Mucosa of rectum (tissue), 2 donors: ENCODE results near the gene GPR78.

Experiments
- H3K27ac ChIP-seq, 2 donors: one replicate each; pipeline ENCODE4 v1.7.0; 2013; ENCODE audit warnings: inconsistent platforms in 2 of 2, low read depth in 2 of 2, low read length in 2 of 2
- H3K27me3 ChIP-seq, 2 donors: one replicate each; pipeline ENCODE4 v1.7.0; 2013; ENCODE audit warnings: low read length in 2 of 2; ENCODE audit not compliant: control insufficient read depth in 2 of 2, insufficient read depth in 2 of 2
- H3K36me3 ChIP-seq, 2 donors: one replicate each; pipeline ENCODE4 v1.7.0; 2013; ENCODE audit warnings: low read length in 2 of 2; ENCODE audit not compliant: control insufficient read depth in 2 of 2, insufficient read depth in 2 of 2
- H3K4me1 ChIP-seq, 2 donors: one replicate each; pipeline ENCODE4 v1.7.0; 2013; ENCODE audit warnings: low read length in 2 of 2, mild to moderate bottlenecking in 1 of 2; ENCODE audit not compliant: control insufficient read depth in 2 of 2, insufficient read depth in 2 of 2
- H3K4me3 ChIP-seq, 2 donors: one replicate each; pipeline ENCODE4 v1.7.0; 2013; ENCODE audit warnings: low read length in 2 of 2
- H3K9ac ChIP-seq, 2 donors: one replicate each; pipeline ENCODE4 v1.7.0; 2013; ENCODE audit warnings: low read length in 2 of 2, low read depth in 1 of 2, mild to moderate bottlenecking in 1 of 2
- H3K9me3 ChIP-seq, 2 donors: one replicate each; pipeline ENCODE4 v1.7.0; 2013; ENCODE audit warnings: low read length in 2 of 2; ENCODE audit not compliant: control insufficient read depth in 2 of 2
- donor health status: healthy.
- donor health status: Normal muscosa, but diverticular disease.

GPR78 gene

GRCh38 chr4:8546766-8547107, 33.5 kb upstream of the GPR78 start:
- no peak overlapping the region for H3K9ac ChIP-seq
- no peak overlapping the region for H3K27ac ChIP-seq
- no peaks in the 10 kb centered on the region for H3K4me1 ChIP-seq
- no peaks in the 10 kb centered on the region for H3K9me3 ChIP-seq
- H3K4me3 ChIP-seq = no peak overlapping the region
- no peaks in the 10 kb centered on the region for H3K36me3 ChIP-seq
- H3K27me3 ChIP-seq = no peaks in the 10 kb centered on the region

- Histone ChIP-seq H3K4me3 (no peak overlapping the region), H3K27me3 (no peaks in the 10 kb centered on the region), H3K4me1 (no peaks in the 10 kb centered on the region), H3K9ac (no peak overlapping the region), H3K36me3 (no peaks in the 10 kb centered on the region), H3K9me3 (no peaks in the 10 kb centered on the region), H3K27ac (no peak overlapping the region)
These were observed 32.9 kb upstream of the GPR78 start for GRCh38 chr4:8547108-8547911.

- no peak overlapping the region for H3K4me3 ChIP-seq
- H3K27ac ChIP-seq = no peak overlapping the region
- H3K9ac ChIP-seq = no peak overlapping the region
- no peaks in the 10 kb centered on the region for H3K4me1 ChIP-seq
- H3K36me3 ChIP-seq = no peaks in the 10 kb centered on the region
- H3K27me3 ChIP-seq = no peaks in the 10 kb centered on the region
- H3K9me3 ChIP-seq = no peaks in the 10 kb centered on the region
These were observed 32.1 kb upstream of the GPR78 start for GRCh38 chr4:8547912-8548730.

- Histone ChIP-seq H3K4me1 (no peaks in the 10 kb centered on the region), H3K36me3 (no peaks in the 10 kb centered on the region), H3K4me3 (no peak overlapping the region), H3K27me3 (no peaks in the 10 kb centered on the region), H3K27ac (no peak overlapping the region), H3K9ac (no peak overlapping the region), H3K9me3 (no peaks in the 10 kb centered on the region)
These were observed 31.4 kb upstream of the GPR78 start for GRCh38 chr4:8548731-8549351.

- H3K36me3 ChIP-seq = no peaks in the 10 kb centered on the region
- no peaks in the 10 kb centered on the region for H3K4me1 ChIP-seq
- H3K27ac ChIP-seq = no peak overlapping the region
- H3K4me3 ChIP-seq = no peak overlapping the region
- H3K27me3 ChIP-seq = no peaks in the 10 kb centered on the region
- no peak overlapping the region for H3K9ac ChIP-seq
- no peaks in the 10 kb centered on the region for H3K9me3 ChIP-seq
These were observed 30.8 kb upstream of the GPR78 start for GRCh38 chr4:8549352-8549931.

- Histone ChIP-seq H3K9me3 (no peaks in the 10 kb centered on the region), H3K4me3 (no peak overlapping the region), H3K27me3 (no peaks in the 10 kb centered on the region), H3K4me1 (no peaks in the 10 kb centered on the region), H3K9ac (no peak overlapping the region), H3K36me3 (no peaks in the 10 kb centered on the region), H3K27ac (no peak overlapping the region)
These were observed 29.5 kb upstream of the GPR78 start for GRCh38 chr4:8550691-8551090.

- Histone ChIP-seq H3K4me1 (no peaks in the 10 kb centered on the region), H3K36me3 (no peaks in the 10 kb centered on the region), H3K9ac (no peak overlapping the region), H3K27ac (no peak overlapping the region), H3K4me3 (no peak overlapping the region), H3K27me3 (no peaks in the 10 kb centered on the region), H3K9me3 (no peaks in the 10 kb centered on the region)
These were observed 28.2 kb upstream of the GPR78 start for GRCh38 chr4:8552024-8552423.

GRCh38 chr4:8552581-8553205, 27.5 kb upstream of the GPR78 start:
- H3K4me1 ChIP-seq = no peaks in the 10 kb centered on the region
- no peak overlapping the region for H3K9ac ChIP-seq
- no peaks in the 10 kb centered on the region for H3K9me3 ChIP-seq
- H3K27me3 ChIP-seq = no peaks in the 10 kb centered on the region
- no peak overlapping the region for H3K4me3 ChIP-seq
- no peak overlapping the region for H3K27ac ChIP-seq
- H3K36me3 ChIP-seq = no peaks in the 10 kb centered on the region

GRCh38 chr4:8553216-8553615, 27.0 kb upstream of the GPR78 start:
- no peaks in the 10 kb centered on the region for H3K27me3 ChIP-seq

More at GRCh38 chr4:8553216-8553615, 27.0 kb upstream of the GPR78 start:
- Histone ChIP-seq H3K4me3 (no peak overlapping the region), H3K9ac (no peak overlapping the region), H3K4me1 (no peaks in the 10 kb centered on the region), H3K9me3 (no peaks in the 10 kb centered on the region), H3K36me3 (no peaks in the 10 kb centered on the region), H3K27ac (no peak overlapping the region)
